ENCODE data around the gene AMBRA1.

Gene AMBRA1

GRCh38 chr11:46475051-46475925, 118.5 kb downstream of the AMBRA1 start:
- H3K4me1 ChIP-seq (ENCODE audit: insufficient read depth, low read length): no peaks in the 10 kb centered on the region
- H2AFZ ChIP-seq (ENCODE audit: low read depth, low read length): no peak overlapping the region
- H3K9me3 ChIP-seq (ENCODE audit: insufficient read depth, low read length, severe bottlenecking): no peaks in the 10 kb centered on the region
- H3K27ac ChIP-seq (ENCODE audit: low read length): no peak overlapping the region
- no peak for DNase-seq
- no peak overlapping the region for H3K4me3 ChIP-seq (ENCODE audit: low read depth in 1 of 2, low read length in 2 of 2)
- no peak overlapping the region for H3K4me2 ChIP-seq (ENCODE audit: insufficient read depth, low read length)
- no peak for ATAC-seq (ENCODE audit: insufficient read depth, low read depth)
- H3K36me3 ChIP-seq (ENCODE audit: insufficient read depth, low read length): peaks cover 21% of the 10 kb centered on the region; the same call in 1 of the 2 replicates
- H4K20me1 ChIP-seq (ENCODE audit: insufficient read depth, low read length): peaks cover 21% of the 10 kb centered on the region
- H3K79me2 ChIP-seq (ENCODE audit: insufficient read depth, low read length): peaks cover 22% of the 10 kb centered on the region
- TF ChIP-seq CTCF (IDR thresholded peaks at IDR 0.05; ENCODE audit: borderline replicate concordance, extremely low read depth, low read length, poor library complexity, severe bottlenecking): no peak
- no peak for TF ChIP-seq EZH2 (IDR thresholded peaks at IDR 0.05; ENCODE audit: borderline replicate concordance, low read depth, low read length, severe bottlenecking)
- no peak overlapping the region for H3K9ac ChIP-seq (ENCODE audit: low read depth, low read length)
- H3K27me3 ChIP-seq (ENCODE audit: insufficient read depth, low read length, poor library complexity): no peaks in the 10 kb centered on the region

- Histone ChIP-seq H3K79me2 (ENCODE audit: insufficient read depth, low read length) (peaks cover 26% of the 10 kb centered on the region), H3K4me2 (ENCODE audit: insufficient read depth, low read length) (no peak overlapping the region), H3K27ac (ENCODE audit: low read length) (no peak overlapping the region), H2AFZ (ENCODE audit: low read depth, low read length) (no peak overlapping the region), H3K27me3 (ENCODE audit: insufficient read depth, low read length, poor library complexity) (no peaks in the 10 kb centered on the region), H3K9ac (ENCODE audit: low read depth, low read length) (no peak overlapping the region), H3K9me3 (ENCODE audit: insufficient read depth, low read length, severe bottlenecking) (no peaks in the 10 kb centered on the region), H3K4me1 (ENCODE audit: insufficient read depth, low read length) (no peaks in the 10 kb centered on the region), H3K4me3 (ENCODE audit: low read depth in 1 of 2, low read length in 2 of 2) (no peak overlapping the region), H4K20me1 (ENCODE audit: insufficient read depth, low read length) (peaks cover 20% of the 10 kb centered on the region), H3K36me3 (ENCODE audit: insufficient read depth, low read length) (peaks cover 28% of the 10 kb centered on the region)
- ATAC-seq (ENCODE audit: insufficient read depth, low read depth): no peak
- TF ChIP-seq CTCF (IDR thresholded peaks at IDR 0.05; ENCODE audit: borderline replicate concordance, extremely low read depth, low read length, poor library complexity, severe bottlenecking): no peak
- TF ChIP-seq EZH2 (IDR thresholded peaks at IDR 0.05; ENCODE audit: borderline replicate concordance, low read depth, low read length, severe bottlenecking): no peak
- no peak for DNase-seq
These were observed 121.2 kb downstream of the AMBRA1 start for GRCh38 chr11:46472662-46472994.

- ATAC-seq (ENCODE audit: insufficient read depth, low read depth): no peak
- Histone ChIP-seq H3K4me1 (ENCODE audit: insufficient read depth, low read length) (no peaks in the 10 kb centered on the region), H3K4me2 (ENCODE audit: insufficient read depth, low read length) (no peak overlapping the region), H3K79me2 (ENCODE audit: insufficient read depth, low read length) (peaks cover 26% of the 10 kb centered on the region), H3K9ac (ENCODE audit: low read depth, low read length) (no peak overlapping the region), H3K27me3 (ENCODE audit: insufficient read depth, low read length, poor library complexity) (no peaks in the 10 kb centered on the region), H4K20me1 (ENCODE audit: insufficient read depth, low read length) (peaks cover 20% of the 10 kb centered on the region), H3K4me3 (ENCODE audit: low read depth in 1 of 2, low read length in 2 of 2) (no peak overlapping the region), H3K27ac (ENCODE audit: low read length) (no peak overlapping the region), H2AFZ (ENCODE audit: low read depth, low read length) (no peak overlapping the region), H3K36me3 (ENCODE audit: insufficient read depth, low read length) (peaks cover 30% of the 10 kb centered on the region), H3K9me3 (ENCODE audit: insufficient read depth, low read length, severe bottlenecking) (no peaks in the 10 kb centered on the region)
- TF ChIP-seq CTCF (IDR thresholded peaks at IDR 0.05; ENCODE audit: borderline replicate concordance, extremely low read depth, low read length, poor library complexity, severe bottlenecking): no peak
- TF ChIP-seq EZH2 (IDR thresholded peaks at IDR 0.05; ENCODE audit: borderline replicate concordance, low read depth, low read length, severe bottlenecking): no peak
- DNase-seq: no peak
These were observed 121.7 kb downstream of the AMBRA1 start for GRCh38 chr11:46471943-46472661.
